ENCODE measurements around the gene NCF1. TPM values are rescaled to one million over a fixed set of nuclear protein-coding genes. Genes with fewer than 3 reads are reported as not detected.
"Not testable (repeated sequence)": the region's sequence is repeated elsewhere in the genome, so short reads cannot be mapped to it uniquely, and the experiment has no call there.

Gene NCF1
- total RNA-seq, 1 donor from 2014 or later, result 2.6 TPM

GRCh38 chr7:74820146-74820805 lies 46.5 kb downstream of the NCF1 start:
- not testable (repeated sequence) for H3K36me3 ChIP-seq (ENCODE audit: control insufficient read depth, insufficient read depth, low read length); H3K27me3 ChIP-seq (ENCODE audit: control insufficient read depth, insufficient read depth, low read length); DNase-seq (ENCODE audit: low read depth); FAIRE-seq; H3K4me3 ChIP-seq (ENCODE audit: low read depth, low read length)

- not testable (repeated sequence) for H3K4me3 ChIP-seq (ENCODE audit: low read depth, low read length); DNase-seq (ENCODE audit: low read depth); H3K27me3 ChIP-seq (ENCODE audit: control insufficient read depth, insufficient read depth, low read length); FAIRE-seq; H3K36me3 ChIP-seq (ENCODE audit: control insufficient read depth, insufficient read depth, low read length)
Observed at GRCh38 chr7:74821259-74821658, 47.4 kb downstream of the NCF1 start.

GRCh38 chr7:74829959-74830358 lies 56.1 kb downstream of the NCF1 start:
- DNase-seq (ENCODE audit: low read depth); H3K4me3 ChIP-seq (ENCODE audit: low read depth, low read length); H3K36me3 ChIP-seq (ENCODE audit: control insufficient read depth, insufficient read depth, low read length); H3K27me3 ChIP-seq (ENCODE audit: control insufficient read depth, insufficient read depth, low read length); FAIRE-seq: not testable (repeated sequence)

- not testable (repeated sequence) for DNase-seq (ENCODE audit: low read depth); H3K27me3 ChIP-seq (ENCODE audit: control insufficient read depth, insufficient read depth, low read length); H3K4me3 ChIP-seq (ENCODE audit: low read depth, low read length); FAIRE-seq; H3K36me3 ChIP-seq (ENCODE audit: control insufficient read depth, insufficient read depth, low read length)
Observed at GRCh38 chr7:74830411-74830810, 56.6 kb downstream of the NCF1 start.

Other genes with a start within 250 kb of the NCF1 start
- 41.9 and 46.1 TPM in 2 replicates for gene GTF2I, start 116.3 kb upstream of the NCF1 start, total RNA-seq
- gene GTF2IRD2, start 77.6 kb downstream of the NCF1 start, total RNA-seq, result 1.6 and 2.7 TPM in 2 replicates
- gene CASTOR2, start 190.7 kb downstream of the NCF1 start, total RNA-seq, result 1.6 and 2.9 TPM in 2 replicates